HFFc6 (cell line): ENCODE results near the gene NFU1. TPM values are rescaled to one million over a fixed set of nuclear protein-coding genes. Genes with fewer than 3 reads are reported as not detected.
"Not testable (repeated sequence)": the region's sequence is repeated elsewhere in the genome, so short reads cannot be mapped to it uniquely, and the experiment has no call there.

Experiments
- DNase-seq: peaks from one replicate; pipeline ENCODE4 v3.0.0-alpha.2; 2018
- H3K27ac Mint-ChIP-seq: 2 replicates; pipeline ENCODE4 v1.8.0; 2020; ENCODE audit warnings: mild to moderate bottlenecking, mixed read lengths
- H3K27me3 Mint-ChIP-seq: 2 replicates; pipeline ENCODE4 v1.8.0; 2021; ENCODE audit warnings: mild to moderate bottlenecking, moderate library complexity, mixed read lengths; ENCODE audit not compliant: insufficient read depth
- H3K36me3 Mint-ChIP-seq: 2 replicates; pipeline ENCODE4 v1.8.0; 2021; ENCODE audit warnings: low read depth, mixed read lengths
- H3K4me1 Mint-ChIP-seq: 2 replicates; pipeline ENCODE4 v1.8.0; 2020; ENCODE audit warnings: low read depth, mixed read lengths
- H3K4me3 Mint-ChIP-seq: 2 replicates; pipeline ENCODE4 v1.8.0; 2020; ENCODE audit warnings: mild to moderate bottlenecking, moderate library complexity, mixed read lengths
- H3K9me3 Mint-ChIP-seq: 2 replicates; pipeline ENCODE4 v1.8.0; 2020; ENCODE audit warnings: mild to moderate bottlenecking, mixed read lengths
- total RNA-seq, 6 experiments: library from RNA; stranded (reverse); fragmentation: NEBNext Ultra II Directional; extraction: Animal tissue kit (Norgen Biotek cat#: 25700); gene quantifications; 2 replicates in 1 of 6; 3 replicates in 5 of 6; pipeline ENCODE4 v1.2.3, GENCODE V29; 2021
- TF ChIP-seq, protein P1 (sequence below): fragments of 200-600 bp; sonication (generic); IDR thresholded peaks from 2 replicates; pipeline ENCODE4 v1.5.0; 2021; ENCODE audit warnings: antibody characterized with exemption, mild to moderate bottlenecking

The NFU1 gene
- total RNA-seq, 6 experiments from 2014 or later, result 60.8 to 76.4 (median 71.6) TPM

DNA sequence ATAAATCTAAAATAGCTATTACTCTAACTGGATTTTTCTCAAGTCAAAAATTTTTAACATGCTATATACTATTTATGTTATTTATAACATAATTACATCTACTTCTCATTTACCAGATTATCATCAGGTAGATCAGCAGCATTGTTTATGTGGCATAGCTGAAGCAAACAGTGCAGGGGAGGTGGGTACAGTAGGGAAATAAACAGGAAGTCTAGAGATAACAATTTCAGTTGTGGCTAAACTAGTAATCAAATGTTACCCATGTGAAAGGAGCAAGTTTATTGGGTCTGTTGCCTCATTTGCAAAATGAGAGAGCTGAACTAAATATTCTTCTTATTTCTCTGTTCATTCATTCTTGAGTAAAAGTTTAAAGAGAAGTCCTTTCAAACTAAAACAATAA lies 77.9 kb downstream of the NFU1 start:
- H3K27ac Mint-ChIP-seq, result no peak overlapping the region
- H3K36me3 Mint-ChIP-seq, result peaks cover 23% of the 10 kb centered on the region
- TF ChIP-seq, protein P1, sequence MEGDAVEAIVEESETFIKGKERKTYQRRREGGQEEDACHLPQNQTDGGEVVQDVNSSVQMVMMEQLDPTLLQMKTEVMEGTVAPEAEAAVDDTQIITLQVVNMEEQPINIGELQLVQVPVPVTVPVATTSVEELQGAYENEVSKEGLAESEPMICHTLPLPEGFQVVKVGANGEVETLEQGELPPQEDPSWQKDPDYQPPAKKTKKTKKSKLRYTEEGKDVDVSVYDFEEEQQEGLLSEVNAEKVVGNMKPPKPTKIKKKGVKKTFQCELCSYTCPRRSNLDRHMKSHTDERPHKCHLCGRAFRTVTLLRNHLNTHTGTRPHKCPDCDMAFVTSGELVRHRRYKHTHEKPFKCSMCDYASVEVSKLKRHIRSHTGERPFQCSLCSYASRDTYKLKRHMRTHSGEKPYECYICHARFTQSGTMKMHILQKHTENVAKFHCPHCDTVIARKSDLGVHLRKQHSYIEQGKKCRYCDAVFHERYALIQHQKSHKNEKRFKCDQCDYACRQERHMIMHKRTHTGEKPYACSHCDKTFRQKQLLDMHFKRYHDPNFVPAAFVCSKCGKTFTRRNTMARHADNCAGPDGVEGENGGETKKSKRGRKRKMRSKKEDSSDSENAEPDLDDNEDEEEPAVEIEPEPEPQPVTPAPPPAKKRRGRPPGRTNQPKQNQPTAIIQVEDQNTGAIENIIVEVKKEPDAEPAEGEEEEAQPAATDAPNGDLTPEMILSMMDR, result no peak
- H3K4me1 Mint-ChIP-seq, result no peaks in the 10 kb centered on the region
- H3K4me3 Mint-ChIP-seq, result no peak overlapping the region
- DNase-seq, result no peak
- H3K27me3 Mint-ChIP-seq, result no peaks in the 10 kb centered on the region; the same call in 1 of the 2 replicates
- no peaks in the 10 kb centered on the region for H3K9me3 Mint-ChIP-seq

GRCh38 chr2:69358914-69359313 lies 78.3 kb downstream of the NFU1 start:
- TF ChIP-seq, protein P1, result no peak
- Mint-ChIP-seq H3K4me1 (no peaks in the 10 kb centered on the region), H3K4me3 (no peak overlapping the region), H3K27ac (no peak overlapping the region), H3K9me3 (no peaks in the 10 kb centered on the region), H3K27me3 (no peaks in the 10 kb centered on the region; the same call in 1 of the 2 replicates), H3K36me3 (peaks cover 28% of the 10 kb centered on the region)
- DNase-seq, result no peak

DNA sequence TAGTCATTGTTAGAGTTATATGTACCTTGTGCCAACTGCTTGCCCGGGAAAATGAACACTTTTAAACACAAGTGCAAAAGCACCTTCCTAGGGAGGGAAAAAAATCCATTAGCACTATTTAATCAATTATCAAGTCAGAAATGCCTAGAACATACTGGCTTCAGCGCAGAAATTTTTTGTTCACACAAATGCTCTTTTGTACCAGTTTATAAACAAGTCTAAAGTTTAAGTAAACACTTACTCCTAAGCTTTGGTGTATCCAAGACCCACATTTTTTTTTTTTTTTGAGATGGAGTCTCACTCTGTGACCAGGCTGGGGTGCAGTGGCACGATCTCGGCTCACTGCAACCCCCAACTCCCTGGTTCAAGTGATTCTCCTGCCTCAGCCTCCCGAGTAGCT lies 80.8 kb downstream of the NFU1 start:
- Mint-ChIP-seq H3K36me3 (peaks cover 25% of the 10 kb centered on the region), H3K9me3 (no peaks in the 10 kb centered on the region), H3K4me3 (no peak overlapping the region), H3K27ac (no peak overlapping the region), H3K4me1 (no peaks in the 10 kb centered on the region), H3K27me3 (no peaks in the 10 kb centered on the region; the same call in 1 of the 2 replicates)
- TF ChIP-seq, protein P1, result no peak
- no peak for DNase-seq

- H3K27me3 Mint-ChIP-seq, H3K9me3 Mint-ChIP-seq, DNase-seq, H3K27ac Mint-ChIP-seq, H3K4me3 Mint-ChIP-seq, H3K4me1 Mint-ChIP-seq: not testable (repeated sequence)
- peaks cover 28% of the 10 kb centered on the region for H3K36me3 Mint-ChIP-seq
Observed at GRCh38 chr2:69354976-69355375, 82.3 kb downstream of the NFU1 start.

- H3K4me3 Mint-ChIP-seq, result no peak overlapping the region
- H3K4me1 Mint-ChIP-seq, result no peaks in the 10 kb centered on the region
- no peaks in the 10 kb centered on the region for H3K9me3 Mint-ChIP-seq
- no peak overlapping the region for H3K27ac Mint-ChIP-seq
- TF ChIP-seq, protein P1, result no peak
- peaks cover 43% of the 10 kb centered on the region for H3K36me3 Mint-ChIP-seq
- DNase-seq, result no peak
- H3K27me3 Mint-ChIP-seq, result no peaks in the 10 kb centered on the region; the same call in 1 of the 2 replicates
Observed at GRCh38 chr2:69353360-69353759, 83.9 kb downstream of the NFU1 start.

DNA sequence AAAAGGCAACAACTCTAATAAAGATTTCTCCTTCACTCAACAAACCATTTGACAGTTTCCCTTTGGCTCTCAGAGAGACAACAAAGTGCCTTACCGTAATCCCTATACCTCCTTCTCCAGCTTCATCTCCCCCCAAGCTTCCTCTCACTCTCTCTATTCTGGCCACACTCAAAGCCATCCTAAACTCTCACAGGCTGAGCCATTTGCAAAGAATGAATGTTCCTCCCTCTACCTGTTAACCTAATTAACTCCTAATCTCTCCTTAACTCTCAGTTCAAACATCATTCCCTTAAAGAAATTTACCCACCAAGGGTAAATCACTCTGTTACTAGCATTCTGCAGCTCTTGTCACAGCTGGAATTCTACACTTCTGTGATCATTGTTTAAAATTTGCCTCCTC lies 88.5 kb downstream of the NFU1 start:
- Mint-ChIP-seq H3K27ac (no peak overlapping the region; the same call in 1 of the 2 replicates), H3K4me3 (no peak overlapping the region)

More for the DNA sequence above, 88.5 kb downstream of the NFU1 start:
- TF ChIP-seq, protein P1, result no peak
- no peaks in the 10 kb centered on the region for H3K9me3 Mint-ChIP-seq
- no peaks in the 10 kb centered on the region for H3K27me3 Mint-ChIP-seq
- peaks cover 13% of the 10 kb centered on the region; the same call in 1 of the 2 replicates for H3K4me1 Mint-ChIP-seq
- no peak for DNase-seq
- H3K36me3 Mint-ChIP-seq, result peaks cover 38% of the 10 kb centered on the region

Other genes with a start within 250 kb of the NFU1 start
- 100 to 1,000 TPM in 1 of 6 experiments, 10 to 100 TPM in 5; 74.6 to 106 (median 88.4) TPM for gene GFPT1, start 50.2 kb downstream of the NFU1 start, total RNA-seq
- 100 to 1,000 TPM in 5 of 6 experiments, 10 to 100 TPM in 1; 96.6 to 123 (median 108) TPM for gene AAK1, start 206.3 kb upstream of the NFU1 start, total RNA-seq